IPS-18c (cell line): Measurements from ENCODE around the gene TRPV6.

Experiments used
- H3K4me3 ChIP-seq: 2 replicates; pipeline ENCODE4 v1.7.0; 2013; ENCODE audit warnings: low read depth, mild to moderate bottlenecking, low read length, moderate library complexity; ENCODE audit not compliant: insufficient read depth
- H3K9me3 ChIP-seq: one replicate; pipeline ENCODE4 v1.6.1; 2013; ENCODE audit warnings: mild to moderate bottlenecking, low read length, moderate library complexity; ENCODE audit not compliant: control insufficient read depth, insufficient read depth

Gene TRPV6

GRCh38 chr7:142885311-142886230 lies at the start of gene TRPV6:
TRPV6 (minus strand) TSS chr7:142885745.
- no peak within 1 kb of the TSS for H3K4me3 ChIP-seq
- no peaks in the 10 kb centered on the region for H3K9me3 ChIP-seq

- Histone ChIP-seq H3K9me3 (no peaks in the 10 kb centered on the region), H3K4me3 (no peak overlapping the region)
Observed at GRCh38 chr7:142934056-142934455, 48.5 kb upstream of the TRPV6 start.

GRCh38 chr7:142933624-142934023 lies 48.1 kb upstream of the TRPV6 start, which contains the start of gene TRPV5:
TRPV5 (minus strand) TSS chr7:142933746; CDS start chr7:142933459, 287 bp downstream.
- no peaks in the 10 kb centered on the region for H3K9me3 ChIP-seq
- H3K4me3 ChIP-seq = no peak within 1 kb of the TSS

- Histone ChIP-seq H3K9me3 (no peaks in the 10 kb centered on the region), H3K4me3 (no peak overlapping the region)
Observed at GRCh38 chr7:142933092-142933475, 47.5 kb upstream of the TRPV6 start.

GRCh38 chr7:142932386-142933091 lies 47.0 kb upstream of the TRPV6 start:
- Histone ChIP-seq H3K9me3 (no peaks in the 10 kb centered on the region), H3K4me3 (no peak overlapping the region)

GRCh38 chr7:142930126-142930730 lies 44.7 kb upstream of the TRPV6 start:
- H3K4me3 ChIP-seq = no peak overlapping the region
- H3K9me3 ChIP-seq = no peaks in the 10 kb centered on the region

GRCh38 chr7:142927949-142928348 lies 42.4 kb upstream of the TRPV6 start:
- Histone ChIP-seq H3K9me3 (no peaks in the 10 kb centered on the region), H3K4me3 (no peak overlapping the region)

GRCh38 chr7:142927085-142927745 lies 41.7 kb upstream of the TRPV6 start:
- Histone ChIP-seq H3K9me3 (no peaks in the 10 kb centered on the region), H3K4me3 (no peak overlapping the region)

GRCh38 chr7:142925413-142925812 lies 39.9 kb upstream of the TRPV6 start:
- Histone ChIP-seq H3K4me3 (no peak overlapping the region), H3K9me3 (no peaks in the 10 kb centered on the region)

GRCh38 chr7:142923391-142923790 lies 37.8 kb upstream of the TRPV6 start:
- H3K9me3 ChIP-seq = no peaks in the 10 kb centered on the region
- H3K4me3 ChIP-seq = no peak overlapping the region

GRCh38 chr7:142919656-142920055 lies 34.1 kb upstream of the TRPV6 start:
- H3K9me3 ChIP-seq = no peaks in the 10 kb centered on the region
- H3K4me3 ChIP-seq = no peak overlapping the region

GRCh38 chr7:142918901-142919300 lies 33.4 kb upstream of the TRPV6 start:
- Histone ChIP-seq H3K9me3 (no peaks in the 10 kb centered on the region), H3K4me3 (no peak overlapping the region)

GRCh38 chr7:142917447-142917846 lies 31.9 kb upstream of the TRPV6 start:
- no peaks in the 10 kb centered on the region for H3K9me3 ChIP-seq
- no peak overlapping the region for H3K4me3 ChIP-seq

GRCh38 chr7:142916508-142916907 lies 31.0 kb upstream of the TRPV6 start:
- Histone ChIP-seq H3K9me3 (no peaks in the 10 kb centered on the region), H3K4me3 (no peak overlapping the region)

GRCh38 chr7:142915315-142915714 lies 29.8 kb upstream of the TRPV6 start:
- no peaks in the 10 kb centered on the region for H3K9me3 ChIP-seq

GRCh38 chr7:142914121-142914520 lies 28.6 kb upstream of the TRPV6 start:
- Histone ChIP-seq H3K4me3 (no peak overlapping the region), H3K9me3 (no peaks in the 10 kb centered on the region)

More at GRCh38 chr7:142915315-142915714, 29.8 kb upstream of the TRPV6 start:
- no peak overlapping the region for H3K4me3 ChIP-seq

GRCh38 chr7:142913566-142913965 lies 28.0 kb upstream of the TRPV6 start:
- Histone ChIP-seq H3K4me3 (no peak overlapping the region), H3K9me3 (no peaks in the 10 kb centered on the region)
